ENCODE measurements around the gene ZFP69B.
A peak's percentile ranks its signal among the peaks of the same experiment; 100 is the strongest.
"Not testable (repeated sequence)": the region's sequence is repeated elsewhere in the genome, so short reads cannot be mapped to it uniquely, and the experiment has no call there.

The ZFP69B gene

DNA sequence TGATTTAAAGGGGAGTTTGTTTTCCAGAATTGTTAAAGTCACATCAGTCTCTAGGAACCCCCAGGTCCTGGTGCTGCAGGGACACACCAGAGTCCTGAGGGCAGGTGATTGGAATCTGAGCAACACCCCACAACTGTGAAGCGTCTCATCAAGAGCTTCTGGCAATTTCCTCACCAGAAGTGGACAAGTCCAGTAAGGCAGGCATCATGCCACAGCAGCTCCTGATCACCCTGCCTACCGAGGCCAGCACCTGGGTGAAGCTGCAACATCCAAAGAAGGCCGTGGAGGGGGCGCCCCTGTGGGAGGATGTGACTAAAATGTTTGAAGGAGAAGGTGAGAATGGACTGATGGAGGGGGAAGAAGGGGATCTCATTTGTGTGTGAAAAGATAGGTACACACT lies 28.9 kb downstream of the ZFP69B start:
- TF ChIP-seq, protein P1, sequence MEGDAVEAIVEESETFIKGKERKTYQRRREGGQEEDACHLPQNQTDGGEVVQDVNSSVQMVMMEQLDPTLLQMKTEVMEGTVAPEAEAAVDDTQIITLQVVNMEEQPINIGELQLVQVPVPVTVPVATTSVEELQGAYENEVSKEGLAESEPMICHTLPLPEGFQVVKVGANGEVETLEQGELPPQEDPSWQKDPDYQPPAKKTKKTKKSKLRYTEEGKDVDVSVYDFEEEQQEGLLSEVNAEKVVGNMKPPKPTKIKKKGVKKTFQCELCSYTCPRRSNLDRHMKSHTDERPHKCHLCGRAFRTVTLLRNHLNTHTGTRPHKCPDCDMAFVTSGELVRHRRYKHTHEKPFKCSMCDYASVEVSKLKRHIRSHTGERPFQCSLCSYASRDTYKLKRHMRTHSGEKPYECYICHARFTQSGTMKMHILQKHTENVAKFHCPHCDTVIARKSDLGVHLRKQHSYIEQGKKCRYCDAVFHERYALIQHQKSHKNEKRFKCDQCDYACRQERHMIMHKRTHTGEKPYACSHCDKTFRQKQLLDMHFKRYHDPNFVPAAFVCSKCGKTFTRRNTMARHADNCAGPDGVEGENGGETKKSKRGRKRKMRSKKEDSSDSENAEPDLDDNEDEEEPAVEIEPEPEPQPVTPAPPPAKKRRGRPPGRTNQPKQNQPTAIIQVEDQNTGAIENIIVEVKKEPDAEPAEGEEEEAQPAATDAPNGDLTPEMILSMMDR (conservative IDR thresholded peaks at IDR 0.05; ENCODE audit: low read depth, low read length), result no peak
- H3K4me3 ChIP-seq (ENCODE audit: low read depth, low read length), result no peak overlapping the region
- no peak for DNase-seq (ENCODE audit: low read depth)

DNA sequence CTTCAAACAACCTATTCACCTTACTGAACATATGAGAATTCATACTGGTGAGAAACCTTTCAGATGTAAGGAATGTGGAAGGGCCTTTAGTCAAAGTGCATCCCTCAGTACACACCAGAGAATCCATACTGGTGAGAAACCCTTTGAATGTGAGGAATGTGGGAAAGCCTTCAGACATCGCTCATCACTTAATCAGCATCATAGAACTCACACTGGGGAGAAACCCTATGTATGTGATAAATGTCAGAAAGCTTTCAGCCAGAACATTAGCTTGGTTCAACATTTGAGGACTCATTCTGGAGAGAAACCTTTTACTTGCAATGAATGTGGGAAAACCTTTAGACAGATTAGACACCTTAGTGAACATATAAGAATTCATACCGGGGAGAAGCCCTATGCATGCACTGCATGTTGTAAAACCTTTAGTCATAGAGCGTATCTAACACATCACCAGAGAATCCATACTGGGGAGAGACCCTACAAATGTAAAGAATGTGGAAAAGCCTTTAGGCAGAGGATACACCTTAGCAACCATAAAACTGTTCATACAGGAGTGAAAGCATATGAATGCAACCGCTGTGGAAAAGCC lies 45.1 kb downstream of the ZFP69B start:
- DNase-seq (ENCODE audit: low read depth), result no peak
- TF ChIP-seq, protein P1 (conservative IDR thresholded peaks at IDR 0.05; ENCODE audit: low read depth, low read length), result no peak

DNA sequence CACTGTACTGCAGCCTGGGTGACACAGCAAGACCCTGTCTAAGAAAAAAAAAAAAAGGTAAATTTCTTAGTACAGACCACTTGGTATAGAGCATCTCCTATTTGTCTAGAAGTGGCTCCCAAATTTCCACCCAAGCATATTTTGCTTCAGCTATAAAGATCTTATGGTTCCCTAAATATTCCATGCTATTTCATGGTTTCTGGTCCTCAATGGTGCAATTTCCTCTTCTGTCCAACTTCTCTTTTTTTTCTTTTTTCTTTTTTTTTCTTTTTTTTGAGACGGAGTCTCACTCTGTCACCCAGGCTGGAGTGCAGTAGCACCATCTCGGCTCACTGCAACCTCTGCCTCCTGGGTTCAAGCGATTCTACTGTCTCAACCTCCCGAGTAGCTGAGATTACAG lies 52.4 kb downstream of the ZFP69B start:
- not testable (repeated sequence) for H3K4me3 ChIP-seq (ENCODE audit: low read depth, low read length); DNase-seq (ENCODE audit: low read depth)

More for the DNA sequence above, 45.1 kb downstream of the ZFP69B start:
- H3K4me3 ChIP-seq (ENCODE audit: low read depth, low read length), result no peak overlapping the region

DNA sequence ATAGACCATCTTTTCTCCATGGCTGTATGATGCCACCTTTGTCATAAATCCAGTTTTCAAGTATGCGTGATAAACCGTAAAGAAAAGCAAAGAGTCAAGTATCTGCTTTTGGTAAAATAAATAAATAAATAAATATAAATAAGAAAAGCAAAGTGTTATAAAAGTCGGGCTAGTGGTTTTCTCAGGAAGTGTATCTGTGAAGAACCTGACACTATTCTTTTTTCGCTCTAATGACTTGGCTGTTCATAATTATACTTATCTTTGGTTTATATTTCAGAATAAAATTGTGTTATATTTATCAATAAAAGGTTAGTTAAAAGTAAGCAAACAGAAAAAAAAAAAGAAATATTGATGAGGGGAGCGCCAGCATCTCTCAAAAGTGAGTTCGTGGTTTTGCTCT lies 57.7 kb downstream of the ZFP69B start:
- TF ChIP-seq, protein P1 (conservative IDR thresholded peaks at IDR 0.05; ENCODE audit: low read depth, low read length), result no peak
- H3K4me3 ChIP-seq (ENCODE audit: low read depth, low read length), result peak overlapping the region; percentile 82

DNA sequence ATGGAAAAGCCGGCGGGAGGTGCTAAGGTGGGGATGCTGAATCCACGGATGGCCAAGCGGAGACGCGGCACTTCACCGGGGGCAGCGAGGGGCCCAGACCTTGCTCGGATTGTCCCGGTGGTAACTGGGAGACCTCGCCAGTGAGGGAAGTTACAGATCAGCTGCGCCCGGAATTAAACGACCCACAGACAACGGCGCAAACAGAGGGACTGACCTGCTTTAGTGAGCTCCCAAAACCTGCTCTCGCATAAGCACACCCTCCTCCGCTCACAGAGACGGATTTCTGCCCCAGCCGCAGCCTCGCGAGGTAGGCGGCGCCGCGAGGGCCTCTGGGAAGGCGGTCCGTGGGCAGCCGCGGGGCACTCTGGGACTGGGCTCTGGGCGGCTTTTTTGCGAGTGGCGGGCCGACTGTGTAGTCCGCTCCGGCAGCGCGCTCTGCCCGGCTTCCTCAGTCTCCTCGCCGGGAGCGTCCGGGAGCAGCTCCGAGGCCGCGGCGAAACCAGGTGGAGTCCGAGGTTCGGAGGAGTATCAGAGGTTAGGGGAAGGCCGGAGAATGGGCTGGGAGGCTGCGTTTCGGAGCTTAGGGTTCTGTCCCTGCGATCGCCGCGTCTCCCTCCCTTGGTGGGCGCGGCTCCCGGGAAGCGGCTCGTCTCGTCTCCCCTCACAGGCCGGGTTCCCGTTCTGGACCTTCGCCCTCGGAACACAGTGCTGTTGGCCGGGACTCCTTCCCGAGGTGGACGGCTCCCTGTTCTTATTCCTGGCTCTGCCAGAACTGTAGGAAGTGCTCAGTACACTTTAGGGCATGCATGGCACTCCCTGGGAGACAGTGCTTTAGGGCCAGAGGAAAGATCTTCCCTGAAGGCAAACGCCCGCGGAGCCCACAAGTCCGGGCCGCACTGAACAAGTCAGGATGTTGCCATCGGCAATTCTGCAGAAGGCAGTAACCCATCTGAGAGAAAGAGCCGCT lies 58.4 kb downstream of the ZFP69B start, which contains the start of gene EXO5:
TSS of gene EXO5 (plus strand) at position 393 of the 967 bp plus-strand sequence. CDS start 5,778 bp downstream, outside the sequence.
- H3K4me3 ChIP-seq (ENCODE audit: low read depth, low read length), result peak within 1 kb of the TSS; percentile 82
- TF ChIP-seq, protein P1 (conservative IDR thresholded peaks at IDR 0.05; ENCODE audit: low read depth, low read length), result no peak
- DNase-seq (ENCODE audit: low read depth), result peak; percentile 79

More for the DNA sequence above, 57.7 kb downstream of the ZFP69B start:
- no peak for DNase-seq (ENCODE audit: low read depth)
